Measurements from ENCODE around the gene MAT1A.

DNA sequence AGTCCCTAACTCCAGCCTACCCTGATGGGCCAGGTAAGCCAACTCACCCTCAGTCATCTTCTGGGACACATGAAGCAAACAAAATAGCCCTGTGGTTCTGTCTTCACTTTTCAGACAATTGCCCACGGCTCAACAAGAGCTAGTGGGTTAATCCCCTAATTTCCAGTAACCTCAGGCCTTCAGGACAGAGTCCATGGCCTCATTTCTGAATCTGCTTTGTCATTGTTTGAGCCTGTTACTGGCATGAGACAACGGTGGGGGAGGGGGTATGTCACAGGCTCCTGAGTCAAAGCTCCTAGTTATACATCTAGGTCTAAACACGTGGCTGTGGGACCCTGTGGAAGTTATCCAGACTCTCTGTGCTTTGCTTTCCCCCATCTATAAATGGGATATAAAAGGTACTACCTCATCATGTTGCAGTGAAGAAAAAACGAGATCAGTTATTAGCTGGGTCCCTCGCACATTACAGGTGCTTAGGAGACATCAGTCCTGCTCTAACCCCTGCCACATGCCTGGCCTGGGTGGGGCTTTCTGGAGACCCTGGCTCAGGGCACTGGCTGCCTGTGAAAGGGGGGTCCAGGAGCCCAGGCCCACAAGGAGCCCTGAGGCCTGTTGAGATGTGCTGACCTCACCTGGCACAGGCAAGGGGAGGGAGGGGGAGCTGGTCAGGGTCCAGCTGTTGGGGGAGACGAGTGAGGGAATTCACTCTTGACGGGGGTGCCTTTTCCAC is 16.5 kb downstream of the MAT1A start:
- TF ChIP-seq CTCF (IDR thresholded peaks at IDR 0.05; ENCODE audit: poor library complexity) (no peak), EZH2phosphoT487 (IDR thresholded peaks at IDR 0.05; ENCODE audit: low read depth, severe bottlenecking, unreplicated experiment) (no peak), EZH2 (IDR thresholded peaks at IDR 0.05; ENCODE audit: borderline replicate concordance) (no peak)

Measured in hepatocyte (in vitro differentiated cells).